Ovary (tissue), 9 donors: Measurements from ENCODE around the gene INPP4A. TPM values are rescaled to one million over a fixed set of nuclear protein-coding genes. Genes with fewer than 3 reads are reported as not detected.

ENCODE experiments used
- DNase-seq, 5 donors: peaks; one replicate each; pipeline ENCODE4 v3.0.0-alpha.2; 2019 to 2020
- H3K27ac ChIP-seq, 2 donors: fragments of 200-600 bp; one replicate each; pipeline versions ENCODE4 v1.5.1 to v1.8.0; 2019 to 2022
- H3K27me3 ChIP-seq: fragments of 200-600 bp; one replicate; pipeline ENCODE4 v1.8.0; 2022
- H3K36me3 ChIP-seq: fragments of 200-600 bp; sonication (generic); one replicate; pipeline ENCODE4 v1.5.1; 2019
- H3K4me1 ChIP-seq: one replicate; pipeline ENCODE4 v1.8.1; 2013; ENCODE audit warnings: mild to moderate bottlenecking, moderate library complexity; ENCODE audit not compliant: insufficient read depth
- H3K4me3 ChIP-seq: fragments of 200-600 bp; sonication (generic); one replicate; pipeline ENCODE4 v1.5.1; 2017
- H3K9me3 ChIP-seq, 2 donors: fragments of 200-600 bp in 1 of 2; sonication (generic) in 1 of 2; one replicate each; pipeline versions ENCODE4 v1.5.1 to v1.8.1; 2013 to 2019; ENCODE audit warnings: mild to moderate bottlenecking in 1 of 2, moderate library complexity in 1 of 2
- CTCF ChIP-seq, 3 donors: fragments of 450-650 bp in 2 of 3; fragments of 200-600 bp in 1 of 3; IDR thresholded peaks; one replicate each; pipeline versions ENCODE4 v1.5.1 to v1.8.0; 2016 to 2022; ENCODE audit warnings: antibody characterized with exemption in 3 of 3, mild to moderate bottlenecking in 1 of 3
- EP300 ChIP-seq: sonication (generic); formaldehyde crosslinking; IDR thresholded peaks from one replicate; pipeline ENCODE4 v1.6.1; 2017; ENCODE audit warnings: antibody characterized with exemption
- POLR2A ChIP-seq: fragments of 450-650 bp; IDR thresholded peaks from one replicate; pipeline ENCODE4 v1.6.1; 2017; ENCODE audit warnings: antibody characterized with exemption, mild to moderate bottlenecking, moderate library complexity
- WGBS, 3 donors: extraction: QIAGEN DNeasy Blood & Tissue Kit in 1 of 3; methylation state at CpG; one replicate each; pipeline versions ENCODE4 v1.1.5 to v1.1.7; 2013 to 2017; 5-methylcytosine and 5-hydroxymethylcytosine counted together
- intact Hi-C, 4 donors: fragments of 100-400 bp; cut with DNase I; formaldehyde crosslinking; loops; one replicate each; pipeline versions ENCODE4 v1.11.0 to v1.15.1; 2022 to 2023
- polyA plus RNA-seq, 2 donors: library from polyadenylated mRNA; stranded (reverse); fragments of 200-250 nt in 1 of 2; fragments of 350-450 nt in 1 of 2; fragmentation: Illumina TruSeq in 1 of 2; extraction: RNeasy Lipid Tissue Mini Kit (QIAGEN cat#74804) in 1 of 2; gene quantifications; one replicate each; pipeline ENCODE4 v1.2.3, GENCODE V29; 2013 to 2014
- total RNA-seq, 7 donors: library from RNA; depleted of rRNA in 2 of 7; stranded (reverse); fragments of >200 nt in 2 of 7; fragmentation: NEBNext Ultra II Directional in 3 of 7; extraction: Animal tissue kit (Norgen Biotek cat#: 25700) in 3 of 7; gene quantifications; one replicate each; pipeline versions ENCODE4 v1.1.0 to v1.2.4, GENCODE V29; 2016 to 2023
- donor health status: DM: no; HTN: no; CAD: no; lungs with moderate emphysema.
- donor health status: DM: no; HTN: no; CAD: no.
- donor health status: Bipolar disorder and iron deficiency.
- donor health status: DM: yes; HTN: yes; CAD: no.
- donor health status: DM: no; HTN: no; CAD: no.
- donor health status: DM: yes; HTN: yes; CAD: no.

INPP4A gene
- total and polyA plus RNA-seq, 9 donors = 7.5 to 25.8 (median 16.2) TPM

GRCh38 chr2:98480598-98480997 lies 35.9 kb downstream of the INPP4A start:
- DNase-seq = no peak
- H3K27ac ChIP-seq = no peak overlapping the region
- WGBS, 3 donors = 81 to 82% (median 82%) methylated on average over 9 of the region's 9 CpGs

GRCh38 chr2:98482362-98482761 lies 37.7 kb downstream of the INPP4A start:
- H3K27ac ChIP-seq = no peak overlapping the region
- no peak overlapping the region for H3K4me3 ChIP-seq
- H3K9me3 ChIP-seq = no peaks in the 10 kb centered on the region
- no peak for DNase-seq
- intact Hi-C loops = no loop called here
- no peaks in the 10 kb centered on the region for H3K36me3 ChIP-seq
- TF ChIP-seq EP300 (no peak), POLR2A (no peak), CTCF (IDR thresholded peaks at IDR 0.05) (no peak)
- H3K27me3 ChIP-seq = no peaks in the 10 kb centered on the region
- 81 to 92% (median 86%) methylated on average over 2 of the region's 2 CpGs for WGBS, 3 donors
- H3K4me1 ChIP-seq = peaks cover 16% of the 10 kb centered on the region

More at GRCh38 chr2:98480598-98480997, 35.9 kb downstream of the INPP4A start:
- no peak overlapping the region for H3K4me3 ChIP-seq
- H3K9me3 ChIP-seq = no peaks in the 10 kb centered on the region
- H3K36me3 ChIP-seq = no peaks in the 10 kb centered on the region
- TF ChIP-seq CTCF (IDR thresholded peaks at IDR 0.05) (no peak), EP300 (no peak), POLR2A (no peak)
- H3K27me3 ChIP-seq = no peaks in the 10 kb centered on the region
- peaks cover 11% of the 10 kb centered on the region for H3K4me1 ChIP-seq
- intact Hi-C loops = no loop called here

- H3K27ac ChIP-seq = no peak overlapping the region
- H3K9me3 ChIP-seq = no peaks in the 10 kb centered on the region
- peaks cover 16% of the 10 kb centered on the region for H3K4me1 ChIP-seq
- H3K4me3 ChIP-seq = no peak overlapping the region
- no peaks in the 10 kb centered on the region for H3K36me3 ChIP-seq
- H3K27me3 ChIP-seq = no peaks in the 10 kb centered on the region
- DNase-seq = no peak
- intact Hi-C loops = no loop called here
- no peak for TF ChIP-seq POLR2A
- TF ChIP-seq EP300 = no peak
- no peak for TF ChIP-seq CTCF (IDR thresholded peaks at IDR 0.05)
- 91 to 95% (median 91%) methylated on average over 6 of the region's 6 CpGs for WGBS, 3 donors
Observed at GRCh38 chr2:98483257-98483861, 38.7 kb downstream of the INPP4A start.

GRCh38 chr2:98484121-98484557 lies 39.5 kb downstream of the INPP4A start:
- intact Hi-C loops = no loop called here
- Histone ChIP-seq H3K4me3 (no peak overlapping the region), H3K27me3 (no peaks in the 10 kb centered on the region), H3K27ac (no peak overlapping the region), H3K4me1 (peaks cover 13% of the 10 kb centered on the region), H3K9me3 (no peaks in the 10 kb centered on the region), H3K36me3 (no peaks in the 10 kb centered on the region)
- no peak for TF ChIP-seq POLR2A
- TF ChIP-seq CTCF (IDR thresholded peaks at IDR 0.05) = no peak
- no peak for TF ChIP-seq EP300
- no peak for DNase-seq
- WGBS, 3 donors = 88 to 92% (median 88%) methylated on average over 5 of the region's 5 CpGs
